ENCODE results near the gene PRXL2B. TPM values are rescaled to one million over a fixed set of nuclear protein-coding genes. Genes with fewer than 3 reads are reported as not detected.
"Not testable (repeated sequence)": the region's sequence is repeated elsewhere in the genome, so short reads cannot be mapped to it uniquely, and the experiment has no call there.

Gene PRXL2B
- total and polyA plus RNA-seq, 2 experiments from 2014 or later: 25.5 to 44.0 TPM

DNA sequence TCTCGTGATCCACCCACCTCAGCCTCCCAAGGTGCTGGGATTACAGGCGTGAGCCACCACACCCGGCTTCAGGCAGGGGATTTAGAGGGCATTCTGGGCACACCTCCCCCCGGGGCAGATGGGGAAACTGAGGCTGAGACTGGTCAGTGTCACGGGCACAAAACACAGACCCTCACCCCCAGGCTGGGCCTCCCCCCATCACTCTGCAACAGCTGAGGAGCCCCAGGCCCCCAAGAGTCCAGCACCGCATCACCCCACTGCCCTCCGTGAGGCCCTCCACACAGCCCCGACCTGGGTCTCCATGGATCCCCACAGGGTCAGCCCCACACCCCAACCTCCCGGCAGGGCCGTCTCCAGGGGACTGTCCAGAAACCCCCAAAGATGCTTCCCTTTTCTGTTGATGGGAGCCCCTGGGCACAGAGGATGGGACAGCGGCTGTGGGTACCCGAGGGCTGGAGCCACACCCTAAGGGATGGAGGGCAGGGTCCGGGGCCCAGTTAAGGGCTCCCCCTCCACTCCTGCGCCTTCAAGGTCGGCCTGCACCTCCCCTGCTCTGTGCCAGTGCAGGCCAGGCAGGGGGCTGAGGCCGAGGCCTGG, 19.4 kb upstream of the PRXL2B start:
- no peaks in the 10 kb centered on the region for H3K27me3 ChIP-seq (ENCODE audit: insufficient read depth)
- no peaks in the 10 kb centered on the region for H4K20me1 ChIP-seq (replicated peaks; ENCODE audit: insufficient read depth)
- Mint-ChIP-seq H3K9me3 (no peaks in the 10 kb centered on the region; the same call in 2 of the 3 replicates), H3K4me3 (no peak overlapping the region), H3K4me1 (peaks cover 3% of the 10 kb centered on the region), H3K27ac (no peak overlapping the region), H3K27me3 (ENCODE audit: insufficient read depth, low read depth, poor library complexity) (peaks cover 14% of the 10 kb centered on the region), H3K36me3 (ENCODE audit: low read depth) (no peaks in the 10 kb centered on the region)
- H3F3A ChIP-seq (replicated peaks; ENCODE audit: low read depth): no peaks in the 10 kb centered on the region
- H3K27ac ChIP-seq (ENCODE audit: low read depth): no peak overlapping the region
- TF ChIP-seq EZH2 (IDR thresholded peaks at IDR 0.05; ENCODE audit: low read depth, unreplicated experiment): no peak
- H3K4me1 ChIP-seq (ENCODE audit: insufficient read depth): no peaks in the 10 kb centered on the region
- H2AFZ ChIP-seq: no peak overlapping the region
- H3K36me3 ChIP-seq (ENCODE audit: insufficient read depth): no peaks in the 10 kb centered on the region
- ATAC-seq: no peak
- H3K4me3 ChIP-seq: no peak overlapping the region
- 0 out of 2 replicates have a peak, but pooled peaks cover under 1% of the 10 kb centered on the region for H3K9me2 ChIP-seq (ENCODE audit: insufficient read depth)
- H3K4me2 ChIP-seq: no peak overlapping the region
- no peaks in the 10 kb centered on the region for H3K79me2 ChIP-seq (replicated peaks; ENCODE audit: insufficient read depth)
- DNase-seq (ENCODE audit: low spot score): no peak

- H3K27me3 Mint-ChIP-seq (ENCODE audit: insufficient read depth, low read depth, poor library complexity): peaks cover 14% of the 10 kb centered on the region
These were observed 18.3 kb upstream of the PRXL2B start for GRCh38 chr1:2568187-2568816.

DNA sequence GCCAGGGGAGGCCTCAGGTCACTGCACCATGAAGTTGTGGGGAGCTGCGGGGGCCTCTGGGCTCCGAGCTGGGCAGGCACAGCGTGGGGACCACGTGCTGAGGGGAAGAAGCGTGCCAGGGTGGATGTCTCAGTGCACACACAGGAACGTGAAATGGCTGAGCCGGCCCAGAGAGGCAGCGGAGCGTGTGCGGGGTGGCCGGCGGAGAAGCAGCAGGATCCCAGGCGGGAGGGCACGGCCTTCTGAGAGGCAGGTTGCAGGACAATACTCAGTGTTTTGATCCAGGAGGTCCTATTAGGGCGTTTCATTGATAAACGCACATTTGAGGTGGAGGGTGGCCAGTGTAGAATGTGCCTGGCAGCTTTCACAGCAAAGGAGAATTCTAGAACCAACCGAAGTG, 17.5 kb upstream of the PRXL2B start:
- Histone ChIP-seq H3K79me2 (replicated peaks; ENCODE audit: insufficient read depth) (no peaks in the 10 kb centered on the region), H3K4me2 (no peak overlapping the region), H3K9me2 (ENCODE audit: insufficient read depth) (0 out of 2 replicates have a peak, but pooled peaks cover 5% of the 10 kb centered on the region), H3K4me1 (ENCODE audit: insufficient read depth) (no peaks in the 10 kb centered on the region), H4K20me1 (replicated peaks; ENCODE audit: insufficient read depth) (no peaks in the 10 kb centered on the region), H2AFZ (no peak overlapping the region), H3F3A (replicated peaks; ENCODE audit: low read depth) (no peaks in the 10 kb centered on the region), H3K36me3 (ENCODE audit: insufficient read depth) (no peaks in the 10 kb centered on the region), H3K4me3 (no peak overlapping the region), H3K27me3 (ENCODE audit: insufficient read depth) (no peaks in the 10 kb centered on the region), H3K27ac (ENCODE audit: low read depth) (no peak overlapping the region)
- H3K4me1 Mint-ChIP-seq: peaks cover 3% of the 10 kb centered on the region
- peaks cover 13% of the 10 kb centered on the region for H3K9me3 Mint-ChIP-seq
- no peak for DNase-seq (ENCODE audit: low spot score)
- no peaks in the 10 kb centered on the region for H3K36me3 Mint-ChIP-seq (ENCODE audit: low read depth)
- no peak overlapping the region for H3K4me3 Mint-ChIP-seq
- H3K27me3 Mint-ChIP-seq (ENCODE audit: insufficient read depth, low read depth, poor library complexity): peaks cover 11% of the 10 kb centered on the region
- H3K27ac Mint-ChIP-seq: no peak overlapping the region
- ATAC-seq: no peak
- TF ChIP-seq EZH2 (IDR thresholded peaks at IDR 0.05; ENCODE audit: low read depth, unreplicated experiment): no peak
- no peak for TF ChIP-seq CREB1 (CRISPR knock-in tag; IDR thresholded peaks at IDR 0.05; ENCODE audit: low read depth)
- TF ChIP-seq, protein P1, sequence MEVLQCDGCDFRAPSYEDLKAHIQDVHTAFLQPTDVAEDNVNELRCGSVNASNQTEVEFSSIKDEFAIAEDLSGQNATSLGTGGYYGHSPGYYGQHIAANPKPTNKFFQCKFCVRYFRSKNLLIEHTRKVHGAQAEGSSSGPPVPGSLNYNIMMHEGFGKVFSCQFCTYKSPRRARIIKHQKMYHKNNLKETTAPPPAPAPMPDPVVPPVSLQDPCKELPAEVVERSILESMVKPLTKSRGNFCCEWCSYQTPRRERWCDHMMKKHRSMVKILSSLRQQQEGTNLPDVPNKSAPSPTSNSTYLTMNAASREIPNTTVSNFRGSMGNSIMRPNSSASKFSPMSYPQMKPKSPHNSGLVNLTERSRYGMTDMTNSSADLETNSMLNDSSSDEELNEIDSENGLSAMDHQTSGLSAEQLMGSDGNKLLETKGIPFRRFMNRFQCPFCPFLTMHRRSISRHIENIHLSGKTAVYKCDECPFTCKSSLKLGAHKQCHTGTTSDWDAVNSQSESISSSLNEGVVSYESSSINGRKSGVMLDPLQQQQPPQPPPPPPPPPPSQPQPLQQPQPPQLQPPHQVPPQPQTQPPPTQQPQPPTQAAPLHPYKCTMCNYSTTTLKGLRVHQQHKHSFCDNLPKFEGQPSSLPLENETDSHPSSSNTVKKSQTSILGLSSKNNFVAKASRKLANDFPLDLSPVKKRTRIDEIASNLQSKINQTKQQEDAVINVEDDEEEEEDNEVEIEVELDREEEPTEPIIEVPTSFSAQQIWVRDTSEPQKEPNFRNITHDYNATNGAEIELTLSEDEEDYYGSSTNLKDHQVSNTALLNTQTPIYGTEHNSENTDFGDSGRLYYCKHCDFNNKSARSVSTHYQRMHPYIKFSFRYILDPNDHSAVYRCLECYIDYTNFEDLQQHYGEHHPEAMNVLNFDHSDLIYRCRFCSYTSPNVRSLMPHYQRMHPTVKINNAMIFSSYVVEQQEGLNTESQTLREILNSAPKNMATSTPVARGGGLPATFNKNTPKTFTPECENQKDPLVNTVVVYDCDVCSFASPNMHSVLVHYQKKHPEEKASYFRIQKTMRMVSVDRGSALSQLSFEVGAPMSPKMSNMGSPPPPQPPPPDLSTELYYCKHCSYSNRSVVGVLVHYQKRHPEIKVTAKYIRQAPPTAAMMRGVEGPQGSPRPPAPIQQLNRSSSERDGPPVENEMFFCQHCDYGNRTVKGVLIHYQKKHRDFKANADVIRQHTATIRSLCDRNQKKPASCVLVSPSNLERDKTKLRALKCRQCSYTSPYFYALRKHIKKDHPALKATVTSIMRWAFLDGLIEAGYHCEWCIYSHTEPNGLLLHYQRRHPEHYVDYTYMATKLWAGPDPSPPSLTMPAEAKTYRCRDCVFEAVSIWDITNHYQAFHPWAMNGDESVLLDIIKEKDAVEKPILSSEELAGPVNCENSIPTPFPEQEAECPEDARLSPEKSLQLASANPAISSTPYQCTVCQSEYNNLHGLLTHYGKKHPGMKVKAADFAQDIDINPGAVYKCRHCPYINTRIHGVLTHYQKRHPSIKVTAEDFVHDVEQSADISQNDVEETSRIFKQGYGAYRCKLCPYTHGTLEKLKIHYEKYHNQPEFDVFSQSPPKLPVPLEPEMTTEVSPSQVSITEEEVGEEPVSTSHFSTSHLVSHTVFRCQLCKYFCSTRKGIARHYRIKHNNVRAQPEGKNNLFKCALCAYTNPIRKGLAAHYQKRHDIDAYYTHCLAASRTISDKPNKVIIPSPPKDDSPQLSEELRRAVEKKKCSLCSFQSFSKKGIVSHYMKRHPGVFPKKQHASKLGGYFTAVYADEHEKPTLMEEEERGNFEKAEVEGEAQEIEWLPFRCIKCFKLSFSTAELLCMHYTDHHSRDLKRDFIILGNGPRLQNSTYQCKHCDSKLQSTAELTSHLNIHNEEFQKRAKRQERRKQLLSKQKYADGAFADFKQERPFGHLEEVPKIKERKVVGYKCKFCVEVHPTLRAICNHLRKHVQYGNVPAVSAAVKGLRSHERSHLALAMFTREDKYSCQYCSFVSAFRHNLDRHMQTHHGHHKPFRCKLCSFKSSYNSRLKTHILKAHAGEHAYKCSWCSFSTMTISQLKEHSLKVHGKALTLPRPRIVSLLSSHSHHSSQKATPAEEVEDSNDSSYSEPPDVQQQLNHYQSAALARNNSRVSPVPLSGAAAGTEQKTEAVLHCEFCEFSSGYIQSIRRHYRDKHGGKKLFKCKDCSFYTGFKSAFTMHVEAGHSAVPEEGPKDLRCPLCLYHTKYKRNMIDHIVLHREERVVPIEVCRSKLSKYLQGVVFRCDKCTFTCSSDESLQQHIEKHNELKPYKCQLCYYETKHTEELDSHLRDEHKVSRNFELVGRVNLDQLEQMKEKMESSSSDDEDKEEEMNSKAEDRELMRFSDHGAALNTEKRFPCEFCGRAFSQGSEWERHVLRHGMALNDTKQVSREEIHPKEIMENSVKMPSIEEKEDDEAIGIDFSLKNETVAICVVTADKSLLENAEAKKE (CRISPR knock-in tag; IDR thresholded peaks at IDR 0.05): no peak
- TF ChIP-seq REST (IDR thresholded peaks at IDR 0.05; ENCODE audit: unreplicated experiment): no peak
- no peak for TF ChIP-seq EZH2phosphoT487 (IDR thresholded peaks at IDR 0.05; ENCODE audit: unreplicated experiment)

More at GRCh38 chr1:2568187-2568816, 18.3 kb upstream of the PRXL2B start:
- not testable (repeated sequence) for H3K27ac ChIP-seq (ENCODE audit: low read depth); DNase-seq (ENCODE audit: low spot score); H3K27ac Mint-ChIP-seq; H3K4me2 ChIP-seq; H3K27me3 ChIP-seq (ENCODE audit: insufficient read depth); ATAC-seq; H4K20me1 ChIP-seq (replicated peaks; ENCODE audit: insufficient read depth); H3K36me3 ChIP-seq (ENCODE audit: insufficient read depth); H3K4me3 Mint-ChIP-seq; H3K9me2 ChIP-seq (ENCODE audit: insufficient read depth); H3K9me3 Mint-ChIP-seq; H3K79me2 ChIP-seq (replicated peaks; ENCODE audit: insufficient read depth); H3K4me1 Mint-ChIP-seq; H3K4me1 ChIP-seq (ENCODE audit: insufficient read depth); H2AFZ ChIP-seq; H3K36me3 Mint-ChIP-seq (ENCODE audit: low read depth); H3F3A ChIP-seq (replicated peaks; ENCODE audit: low read depth); H3K4me3 ChIP-seq
